ENCODE results near the gene TOMM20.
"Not testable (repeated sequence)": the region's sequence is repeated elsewhere in the genome, so short reads cannot be mapped to it uniquely, and the experiment has no call there.

The TOMM20 gene

DNA sequence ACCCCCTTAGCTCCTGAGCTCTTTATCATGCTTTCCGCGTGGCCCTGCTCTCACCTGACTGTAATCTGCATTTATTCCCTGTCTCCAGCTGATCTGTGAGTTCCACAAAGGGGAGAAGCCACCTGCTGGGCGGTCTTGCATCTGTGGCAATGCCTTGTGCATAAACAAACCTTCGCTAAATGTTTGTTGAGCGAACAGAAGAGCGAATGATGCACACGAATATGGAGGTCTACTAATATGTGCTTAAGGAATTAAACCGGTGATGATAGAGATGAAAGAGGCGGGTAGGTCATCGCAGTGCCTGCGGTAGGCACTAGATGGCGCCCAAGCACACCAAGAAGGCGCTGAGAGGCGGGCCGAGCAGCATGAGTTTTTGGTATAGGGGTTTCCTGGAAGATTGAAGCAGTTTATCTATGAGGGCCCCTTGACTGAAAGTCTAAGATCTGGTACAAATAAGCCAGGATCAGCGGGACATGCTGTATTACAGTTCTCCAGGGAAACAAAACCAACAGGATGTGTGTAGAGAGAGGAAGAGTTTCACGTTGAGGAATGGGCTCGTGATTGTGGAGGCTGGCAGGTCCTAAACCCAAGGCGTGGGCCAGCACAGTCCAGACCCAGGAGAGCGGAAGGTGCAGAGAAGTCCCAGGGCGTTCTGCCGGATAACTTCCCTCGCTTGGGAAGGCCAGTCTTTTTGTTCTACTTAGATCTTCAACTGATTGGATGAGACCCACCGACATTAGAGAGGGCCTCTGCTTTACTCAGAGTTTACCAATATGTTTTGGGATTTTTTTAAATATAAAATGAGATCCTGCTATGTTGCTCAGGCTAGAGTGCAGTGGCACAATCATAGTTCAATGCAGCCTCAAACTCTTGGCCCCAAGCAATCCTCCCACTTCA, 34.7 kb downstream of the TOMM20 start:
- Histone ChIP-seq H2AFZ (ENCODE audit: low read depth, low read length) (peak overlapping the region; percentile 70), H3K79me2 (ENCODE audit: low read length) (no peaks in the 10 kb centered on the region), H3K4me2 (ENCODE audit: low read length) (peak overlapping the region; percentile 87), H3K4me3 (ENCODE audit: low read length) (peak overlapping the region; percentile 68), H3K9me3 (ENCODE audit: insufficient read depth, low read length) (no peaks in the 10 kb centered on the region), H3K9ac (ENCODE audit: low read length) (peak overlapping the region; percentile 23), H3K27ac (ENCODE audit: low read length) (no peak overlapping the region), H3K36me3 (replicated peaks; ENCODE audit: low read depth, low read length) (no peaks in the 10 kb centered on the region), H3K27me3 (ENCODE audit: low read depth, low read length) (peaks cover 9% of the 10 kb centered on the region; the same call in 1 of the 2 replicates), H3K4me1 (ENCODE audit: low read length) (peaks cover 11% of the 10 kb centered on the region), H4K20me1 (ENCODE audit: insufficient read depth, low read length) (no peaks in the 10 kb centered on the region)
- no peak for TF ChIP-seq EZH2phosphoT487 (IDR thresholded peaks at IDR 0.05; ENCODE audit: low read depth)
- TF ChIP-seq CTCF (IDR thresholded peaks at IDR 0.05; ENCODE audit: low read depth, low read length) = peak; percentile 96

- H3K4me1 ChIP-seq (ENCODE audit: low read length) = peaks cover 8% of the 10 kb centered on the region
- H4K20me1 ChIP-seq (ENCODE audit: insufficient read depth, low read length) = no peaks in the 10 kb centered on the region
- peak overlapping the region; percentile 70 for H2AFZ ChIP-seq (ENCODE audit: low read depth, low read length)
- H3K36me3 ChIP-seq (replicated peaks; ENCODE audit: low read depth, low read length) = no peaks in the 10 kb centered on the region
- H3K4me3 ChIP-seq (ENCODE audit: low read length) = peak overlapping the region; percentile 68
- peak overlapping the region; percentile 23 for H3K9ac ChIP-seq (ENCODE audit: low read length)
- H3K79me2 ChIP-seq (ENCODE audit: low read length) = no peaks in the 10 kb centered on the region
- peak; percentile 40 for TF ChIP-seq CTCF (IDR thresholded peaks at IDR 0.05; ENCODE audit: low read depth, low read length)
- TF ChIP-seq EZH2phosphoT487 (IDR thresholded peaks at IDR 0.05; ENCODE audit: low read depth) = no peak
- H3K27me3 ChIP-seq (ENCODE audit: low read depth, low read length) = peaks cover 9% of the 10 kb centered on the region; the same call in 1 of the 2 replicates
- no peaks in the 10 kb centered on the region for H3K9me3 ChIP-seq (ENCODE audit: insufficient read depth, low read length)
- no peak overlapping the region for H3K27ac ChIP-seq (ENCODE audit: low read length)
- peak overlapping the region; percentile 87 for H3K4me2 ChIP-seq (ENCODE audit: low read length)
These were observed 35.5 kb downstream of the TOMM20 start for GRCh38 chr1:235093013-235093695.

DNA sequence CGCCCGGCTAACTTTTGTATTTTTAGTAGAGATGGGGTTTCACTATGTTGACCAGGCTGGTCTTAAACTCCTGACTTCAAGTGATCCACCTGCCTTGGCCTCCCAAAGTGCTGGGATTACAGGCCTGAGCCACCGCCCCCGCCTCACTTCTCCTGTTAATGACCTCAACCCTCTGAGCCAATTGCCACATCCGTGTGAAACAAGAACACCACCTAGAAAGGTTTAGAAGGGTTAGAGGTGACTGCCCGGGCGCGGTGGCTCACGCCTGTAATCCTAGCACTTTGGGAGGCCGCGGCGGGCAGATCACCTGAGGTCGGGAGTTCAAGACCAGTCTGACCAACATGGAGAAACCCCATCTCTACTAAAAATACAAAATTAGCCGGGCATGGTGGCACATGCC, 36.2 kb downstream of the TOMM20 start:
- not testable (repeated sequence) for H4K20me1 ChIP-seq (ENCODE audit: insufficient read depth, low read length); H3K4me1 ChIP-seq (ENCODE audit: low read length); H3K27me3 ChIP-seq (ENCODE audit: low read depth, low read length); H3K4me2 ChIP-seq (ENCODE audit: low read length); H3K4me3 ChIP-seq (ENCODE audit: low read length); H3K9me3 ChIP-seq (ENCODE audit: insufficient read depth, low read length); H3K27ac ChIP-seq (ENCODE audit: low read length); H3K36me3 ChIP-seq (replicated peaks; ENCODE audit: low read depth, low read length); H3K9ac ChIP-seq (ENCODE audit: low read length); H2AFZ ChIP-seq (ENCODE audit: low read depth, low read length); H3K79me2 ChIP-seq (ENCODE audit: low read length)

GRCh38 chr1:235092045-235092406, 36.6 kb downstream of the TOMM20 start:
- not testable (repeated sequence) for H4K20me1 ChIP-seq (ENCODE audit: insufficient read depth, low read length); H3K4me1 ChIP-seq (ENCODE audit: low read length); H3K79me2 ChIP-seq (ENCODE audit: low read length); H3K9ac ChIP-seq (ENCODE audit: low read length); H3K36me3 ChIP-seq (replicated peaks; ENCODE audit: low read depth, low read length); H3K27ac ChIP-seq (ENCODE audit: low read length); H3K4me2 ChIP-seq (ENCODE audit: low read length); H3K27me3 ChIP-seq (ENCODE audit: low read depth, low read length); H3K4me3 ChIP-seq (ENCODE audit: low read length); H3K9me3 ChIP-seq (ENCODE audit: insufficient read depth, low read length); H2AFZ ChIP-seq (ENCODE audit: low read depth, low read length)

DNA sequence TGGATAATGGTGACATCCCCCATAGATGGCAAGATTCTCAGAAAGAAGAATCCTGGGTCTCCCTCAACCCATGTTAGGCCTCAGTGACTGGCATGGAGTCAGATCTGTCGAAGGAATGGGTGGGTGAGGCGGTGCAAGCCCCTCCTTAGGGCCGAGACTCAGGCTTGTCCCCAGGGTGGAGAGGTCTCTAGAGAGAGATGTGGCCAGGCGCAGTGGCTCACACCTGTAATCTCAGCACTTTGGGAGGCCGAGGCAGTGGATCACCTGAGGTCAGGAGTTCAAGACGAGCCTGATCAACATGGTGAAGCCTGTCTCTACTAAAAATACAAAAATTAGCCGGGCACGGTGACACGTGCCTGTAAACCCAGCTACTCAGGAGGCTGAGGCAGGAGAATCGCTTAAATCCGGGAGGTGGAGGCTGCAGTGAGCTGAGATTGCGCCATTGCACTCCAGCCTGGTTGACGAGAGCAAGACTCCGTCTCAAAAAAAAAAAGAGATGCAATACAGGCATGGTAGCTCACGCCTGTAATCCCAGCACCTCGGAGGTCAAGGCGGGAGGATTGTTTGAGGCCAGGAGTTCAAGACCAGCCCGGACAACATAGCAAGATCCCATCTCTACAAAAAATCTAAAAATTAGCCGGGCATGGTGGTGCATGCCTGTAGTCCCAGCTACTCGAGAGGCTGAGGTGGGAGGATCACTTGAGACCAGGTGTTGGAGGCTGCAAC, 37.2 kb downstream of the TOMM20 start:
- H3K36me3 ChIP-seq (replicated peaks; ENCODE audit: low read depth, low read length); H3K4me2 ChIP-seq (ENCODE audit: low read length); H3K27ac ChIP-seq (ENCODE audit: low read length); H3K79me2 ChIP-seq (ENCODE audit: low read length); H2AFZ ChIP-seq (ENCODE audit: low read depth, low read length); H3K9me3 ChIP-seq (ENCODE audit: insufficient read depth, low read length); H3K4me3 ChIP-seq (ENCODE audit: low read length); H4K20me1 ChIP-seq (ENCODE audit: insufficient read depth, low read length); H3K9ac ChIP-seq (ENCODE audit: low read length); H3K27me3 ChIP-seq (ENCODE audit: low read depth, low read length): not testable (repeated sequence)
- H3K4me1 ChIP-seq (ENCODE audit: low read length) = peaks cover 11% of the 10 kb centered on the region

Data from OCI-LY3 (cell line).